Astrocyte of the cerebellum (primary cell): ENCODE results near the gene CYSTM1.

ENCODE experiments used
- DNase-seq: peaks from one replicate; pipeline ENCODE4 v3.0.0-alpha.2; 2011; ENCODE audit warnings: low read depth
- H3K4me3 ChIP-seq: 2 replicates; pipeline ENCODE4 v1.5.1; 2011; ENCODE audit warnings: mild to moderate bottlenecking, low read depth, low read length, moderate library complexity
- in situ Hi-C: cut with HindIII; loops from 2 replicates; pipeline ENCODE4 v1.10.0; 2017; ENCODE audit warnings: low sequenced_read_pairs
- TF ChIP-seq, protein P1 (sequence below): IDR thresholded peaks from 2 replicates; pipeline ENCODE4 v1.5.1; 2012; ENCODE audit warnings: low read length, low read depth, moderate library complexity, mild to moderate bottlenecking; ENCODE audit errors: missing control alignments

The CYSTM1 gene

DNA sequence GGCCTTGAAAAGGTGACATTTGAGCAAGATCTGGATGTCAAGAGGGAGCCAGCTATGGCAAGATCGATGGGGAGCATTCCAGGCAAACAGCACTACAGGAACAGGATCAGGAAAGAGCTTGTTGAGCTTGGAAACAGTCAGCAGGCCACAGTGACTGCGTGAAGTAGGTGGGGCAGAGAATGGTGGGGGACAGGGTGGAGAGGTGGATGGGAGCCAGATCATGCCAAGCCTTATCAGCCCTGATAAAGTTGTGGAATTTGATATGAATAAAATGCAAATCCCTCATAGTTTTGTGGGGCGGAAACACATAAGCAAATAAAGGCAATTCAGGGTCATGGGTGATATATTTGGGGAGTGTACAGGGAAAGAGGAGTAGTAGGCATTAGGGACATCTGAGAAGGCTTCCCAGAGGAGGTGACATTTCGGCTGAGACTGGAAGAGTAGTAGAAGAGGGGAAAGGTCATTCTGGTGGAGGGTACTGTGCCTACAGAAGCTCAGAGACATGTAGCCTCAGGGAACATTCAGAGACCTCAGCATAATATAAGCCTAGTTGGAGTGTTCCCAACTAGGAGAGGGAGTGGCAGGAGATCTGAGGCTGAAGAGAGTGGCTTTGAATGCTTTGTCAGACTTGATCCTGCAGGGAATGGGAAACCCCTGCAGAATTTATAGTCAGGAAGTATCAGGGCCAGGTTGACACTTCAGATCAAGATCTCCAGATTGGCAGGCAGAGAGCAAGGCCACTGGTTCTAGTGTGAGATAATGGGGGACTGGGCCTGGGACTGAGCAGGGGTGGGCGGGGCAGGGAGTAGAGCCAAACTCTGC is 9.7 kb upstream of the CYSTM1 start:
- TF ChIP-seq, protein P1, sequence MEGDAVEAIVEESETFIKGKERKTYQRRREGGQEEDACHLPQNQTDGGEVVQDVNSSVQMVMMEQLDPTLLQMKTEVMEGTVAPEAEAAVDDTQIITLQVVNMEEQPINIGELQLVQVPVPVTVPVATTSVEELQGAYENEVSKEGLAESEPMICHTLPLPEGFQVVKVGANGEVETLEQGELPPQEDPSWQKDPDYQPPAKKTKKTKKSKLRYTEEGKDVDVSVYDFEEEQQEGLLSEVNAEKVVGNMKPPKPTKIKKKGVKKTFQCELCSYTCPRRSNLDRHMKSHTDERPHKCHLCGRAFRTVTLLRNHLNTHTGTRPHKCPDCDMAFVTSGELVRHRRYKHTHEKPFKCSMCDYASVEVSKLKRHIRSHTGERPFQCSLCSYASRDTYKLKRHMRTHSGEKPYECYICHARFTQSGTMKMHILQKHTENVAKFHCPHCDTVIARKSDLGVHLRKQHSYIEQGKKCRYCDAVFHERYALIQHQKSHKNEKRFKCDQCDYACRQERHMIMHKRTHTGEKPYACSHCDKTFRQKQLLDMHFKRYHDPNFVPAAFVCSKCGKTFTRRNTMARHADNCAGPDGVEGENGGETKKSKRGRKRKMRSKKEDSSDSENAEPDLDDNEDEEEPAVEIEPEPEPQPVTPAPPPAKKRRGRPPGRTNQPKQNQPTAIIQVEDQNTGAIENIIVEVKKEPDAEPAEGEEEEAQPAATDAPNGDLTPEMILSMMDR: no peak
- DNase-seq: no peak
- no peak overlapping the region for H3K4me3 ChIP-seq
- in situ Hi-C loops: no loop called here

DNA sequence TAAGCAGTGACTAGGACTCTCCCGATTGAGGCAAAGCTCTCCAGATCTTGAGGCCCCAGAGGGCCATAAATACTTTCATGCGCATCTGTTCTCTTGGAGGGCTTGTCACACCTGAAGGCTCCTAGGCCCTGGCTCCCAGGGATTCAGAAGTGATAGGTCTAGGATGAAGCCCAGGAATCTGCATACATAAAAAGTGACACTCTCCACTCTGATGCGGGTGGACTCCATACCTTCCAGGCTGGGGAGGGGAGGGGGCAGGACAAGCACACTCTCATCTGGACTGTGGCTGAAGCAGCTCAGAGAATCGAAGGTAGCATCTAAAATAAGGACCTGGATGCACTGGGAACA is 9.1 kb upstream of the CYSTM1 start:
- no peak for DNase-seq
- no peak overlapping the region for H3K4me3 ChIP-seq
- TF ChIP-seq, protein P1: no peak
- in situ Hi-C loops: no loop called here

GRCh38 chr5:140166911-140167310 is 8.1 kb upstream of the CYSTM1 start:
- no peak for DNase-seq
- TF ChIP-seq, protein P1: no peak
- in situ Hi-C loops: no loop called here
- H3K4me3 ChIP-seq: no peak overlapping the region

- no peak for DNase-seq
- TF ChIP-seq, protein P1: no peak
- no peak overlapping the region for H3K4me3 ChIP-seq
- in situ Hi-C loops: no loop called here
Measured at GRCh38 chr5:140168371-140168770, 6.6 kb upstream of the CYSTM1 start.

DNA sequence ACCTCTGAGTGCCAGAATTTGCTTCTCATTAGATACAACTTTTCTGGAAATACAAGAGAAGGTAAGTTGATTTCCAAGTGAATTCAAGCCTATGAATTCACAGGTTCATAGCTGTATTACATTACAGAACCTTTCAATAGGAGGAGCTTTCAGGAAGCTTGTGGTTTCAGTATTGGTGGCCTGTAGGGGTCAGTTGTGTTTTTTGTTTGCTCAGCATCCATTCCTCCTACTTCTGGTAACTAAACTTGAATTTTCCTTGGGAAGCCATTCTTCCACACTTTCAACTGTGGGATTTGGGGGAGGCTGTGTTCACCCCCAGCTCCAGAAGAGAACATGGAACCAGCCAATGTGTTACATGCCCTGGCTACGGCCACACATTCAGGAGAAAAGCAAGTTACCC is 5.6 kb upstream of the CYSTM1 start:
- no peak for DNase-seq
- no peak overlapping the region for H3K4me3 ChIP-seq
- TF ChIP-seq, protein P1: no peak
- in situ Hi-C loops: no loop called here

DNA sequence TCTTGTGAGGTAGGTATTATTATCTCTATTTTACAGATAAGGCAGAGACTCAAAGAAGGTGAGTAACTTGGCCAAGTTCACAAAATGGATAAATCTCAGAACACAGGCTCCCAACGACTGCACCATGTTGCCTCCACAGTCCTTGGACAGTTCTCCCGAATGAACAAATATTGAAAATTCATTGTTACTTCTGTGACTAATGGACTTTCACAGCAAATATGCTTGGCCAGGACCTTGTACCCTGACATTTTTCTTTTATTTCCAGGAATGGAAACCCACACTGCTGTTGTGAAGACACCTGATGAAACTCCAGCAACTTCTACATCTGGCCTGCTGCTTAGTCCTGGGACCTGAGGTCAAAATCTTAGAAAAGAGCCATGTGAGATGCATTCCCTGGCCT is 2.5 kb upstream of the CYSTM1 start:
- no peak overlapping the region for H3K4me3 ChIP-seq
- no peak for DNase-seq
- in situ Hi-C loops: no loop called here
- TF ChIP-seq, protein P1: no peak
